TTC549 (cell line): ENCODE measurements around the gene BMPR1B.

Source experiments
- FAIRE-seq: peaks from 2 replicates; lab custom pipeline; 2012; peaks lifted over from hg19 to GRCh38; lab: Jason Lieb, UNC

The BMPR1B gene

GRCh38 chr4:94912606-94913005 lies 154.9 kb downstream of the BMPR1B start:
- FAIRE-seq = no peak

DNA sequence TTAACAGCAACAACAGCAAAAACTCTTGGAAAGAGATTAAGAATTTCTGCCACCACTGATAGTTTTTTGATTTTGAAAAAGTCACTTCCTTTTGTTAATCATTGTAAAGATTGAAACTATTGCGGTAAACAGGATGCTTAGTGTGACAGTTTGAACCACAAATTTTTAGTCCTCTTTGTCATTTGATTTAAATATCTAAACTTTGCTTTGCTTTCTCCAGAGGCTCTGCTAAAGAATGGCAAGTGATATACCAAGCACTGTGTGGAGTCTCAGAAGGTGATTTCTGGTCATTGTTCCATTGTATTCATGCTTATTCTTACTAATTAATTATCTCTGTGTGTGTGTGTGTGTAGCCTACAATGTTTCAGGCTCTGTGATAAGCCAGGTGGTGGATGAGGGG lies 155.6 kb downstream of the BMPR1B start:
- FAIRE-seq = no peak

GRCh38 chr4:94917146-94917545 lies 159.4 kb downstream of the BMPR1B start:
- no peak for FAIRE-seq

DNA sequence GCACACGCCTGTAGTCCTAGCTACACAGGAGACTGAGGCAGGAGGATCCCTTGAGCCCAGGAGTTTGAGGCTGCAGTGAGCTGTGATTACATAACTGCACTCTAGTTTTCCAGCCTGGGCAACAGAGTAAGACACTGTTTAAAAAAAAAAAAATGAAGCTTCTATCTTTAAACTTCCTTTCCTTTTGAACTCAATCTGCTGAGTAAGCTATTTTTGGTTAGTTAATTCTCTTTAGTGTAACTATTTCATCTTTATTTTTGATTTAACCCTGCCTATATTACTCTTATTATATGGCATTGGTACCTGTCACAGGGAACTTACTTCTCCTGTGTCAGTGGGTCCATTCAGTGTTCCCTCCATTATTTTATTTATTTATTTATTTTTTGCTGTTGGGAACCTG lies 160.8 kb downstream of the BMPR1B start:
- FAIRE-seq = no peak

- no peak for FAIRE-seq
These were observed 162.6 kb downstream of the BMPR1B start for GRCh38 chr4:94920369-94920768.

DNA sequence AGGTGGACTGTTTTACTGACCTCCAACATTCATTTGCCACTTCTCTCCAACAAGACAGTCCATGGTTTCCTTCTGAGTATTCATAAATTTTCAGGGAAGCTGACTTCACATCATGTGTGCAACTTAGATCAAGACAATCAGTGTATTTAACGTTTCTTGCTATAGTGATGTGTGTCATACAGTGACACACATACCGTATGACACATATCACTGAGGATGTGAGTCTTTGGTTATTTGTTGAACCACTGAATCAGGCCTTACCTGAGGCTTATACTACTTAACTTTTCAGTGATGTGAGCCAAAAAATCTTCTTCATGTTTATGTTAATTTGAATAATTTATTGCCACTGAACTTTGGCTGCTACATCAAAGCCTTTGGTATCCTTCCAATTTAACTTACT lies 166.8 kb downstream of the BMPR1B start:
- FAIRE-seq = no peak

GRCh38 chr4:94925764-94926347 lies 168.1 kb downstream of the BMPR1B start:
- FAIRE-seq = no peak

DNA sequence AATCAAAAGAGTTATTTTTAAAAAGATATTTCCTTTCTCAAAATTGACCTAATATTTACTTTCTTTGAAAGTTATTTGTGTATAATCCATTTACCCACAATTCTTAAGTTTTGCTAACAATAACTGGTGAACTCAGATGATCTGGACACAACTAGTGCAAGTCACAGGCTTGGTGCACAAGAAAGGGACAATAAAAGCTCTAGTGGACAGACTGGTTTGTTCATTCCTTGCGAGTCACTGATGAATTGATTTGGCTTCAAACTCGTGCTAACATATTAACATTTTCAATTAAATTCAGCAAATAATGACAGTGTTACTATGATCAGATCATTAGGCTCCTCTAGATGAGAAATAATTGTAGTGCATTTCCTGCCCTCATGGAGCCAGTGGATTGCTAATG lies 169.2 kb downstream of the BMPR1B start:
- no peak for FAIRE-seq

DNA sequence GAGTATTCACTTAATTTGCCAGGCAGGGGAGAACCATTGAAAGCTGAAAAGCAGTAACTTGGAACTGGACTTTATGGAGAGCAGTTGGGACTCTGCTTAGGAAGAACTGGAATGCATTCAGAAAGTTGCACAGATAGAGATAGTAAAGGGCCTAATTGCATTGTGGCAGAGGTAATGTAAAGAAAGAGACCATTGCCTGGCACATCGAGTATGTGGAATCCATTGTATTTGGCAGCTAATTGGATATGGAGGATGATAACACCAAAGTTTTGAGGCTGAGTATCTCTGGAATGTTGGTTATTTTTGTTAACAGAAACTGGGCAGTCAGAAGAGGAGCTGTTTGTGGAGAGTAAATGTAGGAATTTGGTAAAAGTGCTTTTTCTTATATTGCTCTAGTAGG lies 169.9 kb downstream of the BMPR1B start:
- no peak for FAIRE-seq

GRCh38 chr4:94929696-94930095 lies 171.9 kb downstream of the BMPR1B start:
- FAIRE-seq = no peak

DNA sequence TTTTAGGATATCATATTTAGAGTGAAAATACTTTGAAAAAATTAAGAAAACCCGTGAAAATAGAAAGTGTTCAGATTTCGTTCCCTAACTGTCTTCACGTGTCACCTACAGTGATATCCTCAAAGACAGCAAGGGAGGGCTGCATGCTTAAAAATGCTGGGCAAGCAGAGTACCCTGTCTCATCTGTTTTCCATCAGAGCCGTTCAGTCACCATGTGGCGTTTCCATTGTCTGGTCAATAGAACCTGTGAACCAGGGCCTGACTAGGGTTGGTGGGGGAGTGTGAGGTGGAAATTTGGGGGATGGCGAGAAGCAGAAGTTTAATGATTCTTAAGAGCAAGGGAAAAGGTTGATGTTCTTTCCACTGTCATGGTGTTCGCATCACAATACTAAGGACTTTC lies 173.9 kb downstream of the BMPR1B start:
- FAIRE-seq = no peak

- FAIRE-seq = no peak
These were observed 174.6 kb downstream of the BMPR1B start for GRCh38 chr4:94932366-94932765.

GRCh38 chr4:94933799-94934198 lies 176.0 kb downstream of the BMPR1B start:
- no peak for FAIRE-seq

- no peak for FAIRE-seq
These were observed 176.4 kb downstream of the BMPR1B start for GRCh38 chr4:94934201-94934600.

- FAIRE-seq = no peak
These were observed 177.1 kb downstream of the BMPR1B start for GRCh38 chr4:94934864-94935263.

GRCh38 chr4:94936854-94937253 lies 179.1 kb downstream of the BMPR1B start:
- FAIRE-seq = no peak

DNA sequence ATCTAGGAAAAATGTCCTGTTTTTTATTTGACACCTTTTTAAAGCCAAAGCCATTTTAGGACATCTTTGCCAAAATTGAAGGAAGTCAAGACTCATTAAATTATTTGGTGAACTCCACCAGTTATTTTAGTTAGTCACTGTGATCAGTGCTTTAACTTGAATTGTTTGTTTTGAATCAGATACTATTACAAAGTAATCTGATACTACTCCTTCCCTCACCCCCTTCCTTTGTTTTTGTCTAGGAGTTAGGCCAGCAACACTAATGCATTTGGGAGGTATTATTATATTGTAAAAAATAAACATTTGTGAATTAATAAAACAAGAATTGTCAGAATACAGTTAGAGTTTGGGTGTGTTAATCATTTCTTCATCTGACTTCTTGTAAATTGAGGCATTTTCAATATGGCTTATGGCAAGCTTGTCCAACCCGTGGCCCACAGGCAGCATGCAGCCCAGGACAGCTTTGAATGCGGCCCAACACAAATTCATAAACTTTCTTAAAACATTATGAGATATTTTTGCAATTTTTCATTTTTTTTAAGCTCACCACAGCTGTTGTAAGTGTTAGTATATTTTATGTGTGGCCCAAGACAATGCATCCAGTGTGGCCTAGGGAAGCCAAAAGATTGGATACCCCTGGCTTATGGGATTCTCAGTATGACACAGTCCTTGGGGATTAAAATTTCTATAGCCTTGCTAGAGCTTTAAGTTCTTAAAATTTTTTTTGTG lies 182.2 kb downstream of the BMPR1B start:
- no peak for FAIRE-seq

- FAIRE-seq = no peak
These were observed 182.8 kb downstream of the BMPR1B start for GRCh38 chr4:94940520-94940908.

- no peak for FAIRE-seq
These were observed 184.0 kb downstream of the BMPR1B start for GRCh38 chr4:94941706-94942105.

- no peak for FAIRE-seq
These were observed 187.0 kb downstream of the BMPR1B start for GRCh38 chr4:94944726-94945125.

DNA sequence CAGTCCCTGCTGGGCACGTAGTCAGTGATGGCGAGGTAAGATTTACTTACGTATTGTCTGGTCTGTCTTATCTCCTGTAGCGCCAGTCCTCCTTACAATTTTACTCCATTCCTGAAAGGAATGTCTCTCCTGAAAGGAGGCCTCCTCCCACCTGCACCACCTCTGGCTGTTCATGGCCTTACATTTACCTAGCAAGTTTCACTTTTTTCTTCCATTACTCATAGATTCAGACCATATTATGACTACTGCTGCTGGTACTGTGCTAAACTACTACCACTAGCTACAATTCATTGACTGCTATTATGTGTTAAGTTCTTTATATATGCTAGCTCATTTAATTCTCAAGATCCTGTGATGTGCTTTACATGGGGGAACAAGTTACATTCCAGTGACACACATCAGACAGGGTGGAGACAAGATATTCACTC lies 189.9 kb downstream of the BMPR1B start:
- no peak for FAIRE-seq

DNA sequence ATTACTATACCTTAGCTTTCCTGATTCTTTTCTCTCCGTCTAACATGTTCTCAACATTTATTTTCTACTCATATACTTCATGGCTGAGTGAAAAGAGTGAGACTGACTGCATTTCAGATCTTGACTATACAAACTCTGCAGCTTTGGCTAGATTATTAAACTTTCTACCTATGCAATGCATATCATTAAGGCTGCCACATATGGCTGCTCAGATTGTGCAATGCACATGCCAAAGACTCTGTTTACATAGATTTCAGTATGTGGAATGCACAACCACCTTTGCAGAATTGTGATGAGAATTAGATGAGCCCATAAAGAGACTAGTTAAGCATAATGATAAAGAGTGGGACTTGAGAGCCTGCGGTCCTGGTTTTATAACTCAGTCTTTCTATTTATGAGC lies 196.5 kb downstream of the BMPR1B start:
- no peak for FAIRE-seq

GRCh38 chr4:94957030-94957429 lies 199.3 kb downstream of the BMPR1B start:
- FAIRE-seq = no peak

DNA sequence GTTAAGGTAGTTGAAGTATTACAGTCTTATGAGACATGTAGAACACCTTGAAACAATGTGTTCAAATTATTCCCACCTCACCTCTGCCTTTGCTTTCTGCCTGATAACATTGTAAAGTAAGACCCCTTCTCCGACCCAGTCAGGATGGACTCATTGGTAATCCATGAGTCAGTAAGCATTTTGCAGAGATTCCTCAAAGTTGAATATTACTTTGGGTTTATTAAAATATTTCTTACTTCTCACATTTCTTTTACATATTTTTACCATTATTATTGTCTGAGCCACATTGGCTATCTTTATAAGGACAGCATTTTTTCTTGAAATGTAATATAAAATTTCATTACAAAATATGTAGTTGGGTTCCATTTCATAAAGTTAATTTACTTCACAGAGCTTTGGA lies 201.6 kb downstream of the BMPR1B start:
- no peak for FAIRE-seq
